Esophagus squamous epithelium (tissue), 4 donors: ENCODE data around the gene GPC6.

Experiments
- POLR2A ChIP-seq, 4 donors: fragments of 450-650 bp; IDR thresholded peaks; one replicate each; pipeline ENCODE4 v1.6.1; 2017; ENCODE audit warnings: antibody characterized with exemption in 4 of 4, mild to moderate bottlenecking in 4 of 4, moderate library complexity in 3 of 4
- TF ChIP-seq, protein P1 (sequence below), 6 experiments: fragments of 450-650 bp in 4 of 6; fragments of 200-600 bp in 2 of 6; sonication (generic) in 2 of 6; IDR thresholded peaks; one replicate each; pipeline ENCODE4 v1.5.1; 2016 to 2019; ENCODE audit warnings: antibody characterized with exemption in 6 of 6, mild to moderate bottlenecking in 4 of 6, moderate library complexity in 4 of 6

DNA sequence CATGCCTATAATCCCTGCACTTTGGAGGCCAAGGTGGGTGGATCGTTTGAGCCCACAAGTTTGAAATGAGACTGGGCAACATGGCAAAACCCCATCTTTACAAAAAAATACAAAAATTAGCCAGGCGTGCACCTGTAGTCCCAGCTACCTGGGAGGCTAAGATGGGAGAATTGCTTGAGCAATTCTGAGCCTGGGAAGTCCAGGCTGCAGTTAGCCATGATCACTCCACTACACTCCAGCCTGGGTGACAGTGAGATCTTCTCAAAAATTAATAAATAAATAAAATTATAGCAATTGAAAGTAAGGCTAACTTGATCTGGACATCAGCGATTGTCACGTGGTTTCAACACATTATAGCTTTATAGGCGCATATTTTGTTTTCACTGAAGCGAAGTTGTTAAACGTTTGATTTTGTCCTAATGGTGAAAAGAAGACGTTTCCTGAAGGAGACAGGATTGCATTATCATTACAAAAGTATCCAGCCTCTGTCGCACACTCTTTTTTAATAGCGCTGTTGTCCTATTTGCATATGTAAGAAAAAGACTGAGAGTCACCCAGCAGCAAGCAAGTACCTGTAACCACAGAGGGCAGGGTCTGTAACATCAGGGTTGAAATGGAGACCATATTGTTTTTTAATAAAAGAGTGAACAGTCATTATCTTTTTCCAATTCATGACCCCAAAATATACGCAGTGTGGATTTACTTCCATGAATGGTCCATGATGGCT, 917.2 kb downstream of the GPC6 start:
- TF ChIP-seq, protein P1, sequence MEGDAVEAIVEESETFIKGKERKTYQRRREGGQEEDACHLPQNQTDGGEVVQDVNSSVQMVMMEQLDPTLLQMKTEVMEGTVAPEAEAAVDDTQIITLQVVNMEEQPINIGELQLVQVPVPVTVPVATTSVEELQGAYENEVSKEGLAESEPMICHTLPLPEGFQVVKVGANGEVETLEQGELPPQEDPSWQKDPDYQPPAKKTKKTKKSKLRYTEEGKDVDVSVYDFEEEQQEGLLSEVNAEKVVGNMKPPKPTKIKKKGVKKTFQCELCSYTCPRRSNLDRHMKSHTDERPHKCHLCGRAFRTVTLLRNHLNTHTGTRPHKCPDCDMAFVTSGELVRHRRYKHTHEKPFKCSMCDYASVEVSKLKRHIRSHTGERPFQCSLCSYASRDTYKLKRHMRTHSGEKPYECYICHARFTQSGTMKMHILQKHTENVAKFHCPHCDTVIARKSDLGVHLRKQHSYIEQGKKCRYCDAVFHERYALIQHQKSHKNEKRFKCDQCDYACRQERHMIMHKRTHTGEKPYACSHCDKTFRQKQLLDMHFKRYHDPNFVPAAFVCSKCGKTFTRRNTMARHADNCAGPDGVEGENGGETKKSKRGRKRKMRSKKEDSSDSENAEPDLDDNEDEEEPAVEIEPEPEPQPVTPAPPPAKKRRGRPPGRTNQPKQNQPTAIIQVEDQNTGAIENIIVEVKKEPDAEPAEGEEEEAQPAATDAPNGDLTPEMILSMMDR (IDR thresholded peaks at IDR 0.05) = no peak
- TF ChIP-seq POLR2A (IDR thresholded peaks at IDR 0.05) = no peak
